ENCODE data around the gene HECTD4.

Gene HECTD4

DNA sequence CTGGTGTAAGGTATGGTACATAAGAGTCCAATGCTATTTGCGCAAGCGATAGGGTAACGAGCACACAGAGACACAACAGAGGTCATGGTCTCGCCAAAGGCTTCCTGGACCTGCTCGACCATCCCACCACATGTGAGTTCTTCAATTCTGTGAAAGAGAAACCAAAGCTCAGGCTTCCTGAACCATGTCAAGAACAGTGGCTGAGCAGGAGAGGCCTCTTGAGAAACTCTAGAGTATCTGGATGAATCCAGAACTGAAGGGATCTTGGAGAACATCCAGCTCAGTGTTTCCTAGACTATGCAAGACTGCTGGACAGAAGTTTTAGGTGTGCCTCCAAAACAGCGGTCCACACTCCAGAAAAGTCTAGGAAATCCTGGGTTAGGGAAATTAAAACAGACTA is 142.3 kb downstream of the HECTD4 start:
- Histone ChIP-seq H3K4me2 (ENCODE audit: low read depth, low read length, poor library complexity, severe bottlenecking) (no peak overlapping the region), H3K79me2 (ENCODE audit: insufficient read depth, low read length) (no peaks in the 10 kb centered on the region), H3K4me3 (ENCODE audit: low read length, poor library complexity, severe bottlenecking) (no peak overlapping the region), H3K9ac (ENCODE audit: low read depth, low read length, poor library complexity, severe bottlenecking) (no peak overlapping the region), H3K9me3 (ENCODE audit: insufficient read depth, low read depth, low read length) (no peaks in the 10 kb centered on the region), H3K4me1 (ENCODE audit: insufficient read depth, low read length, poor library complexity, severe bottlenecking) (no peaks in the 10 kb centered on the region), H3K27me3 (ENCODE audit: insufficient read depth, low read length, poor library complexity, severe bottlenecking) (no peaks in the 10 kb centered on the region), H4K20me1 (ENCODE audit: insufficient read depth, low read length, poor library complexity, severe bottlenecking) (no peaks in the 10 kb centered on the region), H3K36me3 (ENCODE audit: insufficient read depth, low read length) (peaks cover 76% of the 10 kb centered on the region; the same call in 1 of the 2 replicates), H2AFZ (ENCODE audit: low read length) (no peak overlapping the region), H3K9me2 (replicated peaks; ENCODE audit: low read depth, low read length) (no peaks in the 10 kb centered on the region), H3F3A (ENCODE audit: low read depth) (no peaks in the 10 kb centered on the region)
- TF ChIP-seq EZH2phosphoT487 (IDR thresholded peaks at IDR 0.05; ENCODE audit: borderline replicate concordance), result no peak
- TF ChIP-seq, protein P1, sequence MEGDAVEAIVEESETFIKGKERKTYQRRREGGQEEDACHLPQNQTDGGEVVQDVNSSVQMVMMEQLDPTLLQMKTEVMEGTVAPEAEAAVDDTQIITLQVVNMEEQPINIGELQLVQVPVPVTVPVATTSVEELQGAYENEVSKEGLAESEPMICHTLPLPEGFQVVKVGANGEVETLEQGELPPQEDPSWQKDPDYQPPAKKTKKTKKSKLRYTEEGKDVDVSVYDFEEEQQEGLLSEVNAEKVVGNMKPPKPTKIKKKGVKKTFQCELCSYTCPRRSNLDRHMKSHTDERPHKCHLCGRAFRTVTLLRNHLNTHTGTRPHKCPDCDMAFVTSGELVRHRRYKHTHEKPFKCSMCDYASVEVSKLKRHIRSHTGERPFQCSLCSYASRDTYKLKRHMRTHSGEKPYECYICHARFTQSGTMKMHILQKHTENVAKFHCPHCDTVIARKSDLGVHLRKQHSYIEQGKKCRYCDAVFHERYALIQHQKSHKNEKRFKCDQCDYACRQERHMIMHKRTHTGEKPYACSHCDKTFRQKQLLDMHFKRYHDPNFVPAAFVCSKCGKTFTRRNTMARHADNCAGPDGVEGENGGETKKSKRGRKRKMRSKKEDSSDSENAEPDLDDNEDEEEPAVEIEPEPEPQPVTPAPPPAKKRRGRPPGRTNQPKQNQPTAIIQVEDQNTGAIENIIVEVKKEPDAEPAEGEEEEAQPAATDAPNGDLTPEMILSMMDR (conservative IDR thresholded peaks at IDR 0.05; ENCODE audit: low read length), result no peak

DNA sequence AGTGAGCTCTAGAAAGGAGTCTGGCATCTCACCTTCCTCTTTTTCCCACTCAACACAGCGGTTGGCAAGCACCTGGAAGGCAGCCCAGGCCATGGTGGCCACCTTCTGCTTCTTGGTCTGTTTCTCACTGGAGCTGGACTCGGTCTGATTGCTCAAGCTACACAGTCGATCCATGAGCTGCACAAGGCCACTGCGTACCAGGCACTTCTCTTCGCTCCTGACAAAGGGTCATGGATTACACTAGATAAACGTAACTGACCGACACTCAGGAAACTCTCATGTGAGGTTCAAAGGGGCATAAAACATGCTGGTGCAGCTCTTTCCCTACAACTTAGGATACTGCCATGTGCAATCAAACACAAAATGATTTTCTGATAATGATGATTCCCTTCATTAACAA is 143.2 kb downstream of the HECTD4 start:
- Histone ChIP-seq H2AFZ (ENCODE audit: low read length) (no peak overlapping the region), H3K9ac (ENCODE audit: low read depth, low read length, poor library complexity, severe bottlenecking) (no peak overlapping the region), H3K4me3 (ENCODE audit: low read length, poor library complexity, severe bottlenecking) (no peak overlapping the region), H3K36me3 (ENCODE audit: insufficient read depth, low read length) (peaks cover 79% of the 10 kb centered on the region; the same call in 1 of the 2 replicates), H3F3A (ENCODE audit: low read depth) (no peaks in the 10 kb centered on the region), H3K79me2 (ENCODE audit: insufficient read depth, low read length) (no peaks in the 10 kb centered on the region), H3K4me1 (ENCODE audit: insufficient read depth, low read length, poor library complexity, severe bottlenecking) (no peaks in the 10 kb centered on the region), H3K27me3 (ENCODE audit: insufficient read depth, low read length, poor library complexity, severe bottlenecking) (no peaks in the 10 kb centered on the region), H3K9me2 (replicated peaks; ENCODE audit: low read depth, low read length) (no peaks in the 10 kb centered on the region), H3K9me3 (ENCODE audit: insufficient read depth, low read depth, low read length) (no peaks in the 10 kb centered on the region), H4K20me1 (ENCODE audit: insufficient read depth, low read length, poor library complexity, severe bottlenecking) (no peaks in the 10 kb centered on the region), H3K4me2 (ENCODE audit: low read depth, low read length, poor library complexity, severe bottlenecking) (no peak overlapping the region)
- TF ChIP-seq EZH2phosphoT487 (IDR thresholded peaks at IDR 0.05; ENCODE audit: borderline replicate concordance), result no peak
- TF ChIP-seq, protein P1 (conservative IDR thresholded peaks at IDR 0.05; ENCODE audit: low read length), result no peak

DNA sequence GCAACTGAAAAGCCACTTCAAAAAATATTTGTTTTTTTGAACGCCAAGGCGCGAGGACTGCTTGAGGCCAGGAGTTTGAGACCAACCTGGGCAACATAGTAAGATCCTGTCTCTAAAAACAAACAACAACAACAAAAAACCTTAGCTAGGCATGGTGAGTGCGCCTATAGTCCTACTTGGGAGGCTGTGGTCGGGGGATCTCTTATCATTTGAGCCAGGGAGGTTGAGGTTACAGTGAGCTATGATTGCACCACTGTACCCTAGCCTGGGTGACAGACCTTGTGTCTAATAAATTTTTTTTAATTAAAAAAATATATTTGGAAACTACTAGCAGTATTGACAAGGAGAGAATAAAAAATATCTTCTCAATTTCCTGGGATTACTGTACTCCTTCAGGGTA is 143.8 kb downstream of the HECTD4 start:
- Histone ChIP-seq H4K20me1 (ENCODE audit: insufficient read depth, low read length, poor library complexity, severe bottlenecking) (no peaks in the 10 kb centered on the region), H3K9me2 (replicated peaks; ENCODE audit: low read depth, low read length) (no peaks in the 10 kb centered on the region), H2AFZ (ENCODE audit: low read length) (no peak overlapping the region), H3K79me2 (ENCODE audit: insufficient read depth, low read length) (no peaks in the 10 kb centered on the region), H3K9ac (ENCODE audit: low read depth, low read length, poor library complexity, severe bottlenecking) (no peak overlapping the region), H3K4me1 (ENCODE audit: insufficient read depth, low read length, poor library complexity, severe bottlenecking) (no peaks in the 10 kb centered on the region), H3K4me3 (ENCODE audit: low read length, poor library complexity, severe bottlenecking) (no peak overlapping the region), H3K27me3 (ENCODE audit: insufficient read depth, low read length, poor library complexity, severe bottlenecking) (no peaks in the 10 kb centered on the region), H3K36me3 (ENCODE audit: insufficient read depth, low read length) (peaks cover 77% of the 10 kb centered on the region; the same call in 1 of the 2 replicates), H3K9me3 (ENCODE audit: insufficient read depth, low read depth, low read length) (no peaks in the 10 kb centered on the region), H3F3A (ENCODE audit: low read depth) (no peaks in the 10 kb centered on the region), H3K4me2 (ENCODE audit: low read depth, low read length, poor library complexity, severe bottlenecking) (no peak overlapping the region)
- TF ChIP-seq, protein P1 (conservative IDR thresholded peaks at IDR 0.05; ENCODE audit: low read length), result no peak
- no peak for TF ChIP-seq EZH2phosphoT487 (IDR thresholded peaks at IDR 0.05; ENCODE audit: borderline replicate concordance)

All from Loucy (cell line).